GM13977 (cell line): ENCODE data around the gene CHKB.

Source experiments
- DNase-seq: peaks from one replicate; pipeline ENCODE4 v3.0.0; 2012; ENCODE audit warnings: low spot score
- in situ Hi-C: fragments of 300-500 bp; cut with MboI; formaldehyde crosslinking; loops from one replicate; pipeline ENCODE4 v1.12.0; 2022; ENCODE audit warnings: low sequenced_read_pairs, low pct_unique_long_range_greater_than_20kb, mixed read lengths, inconsistent platforms; ENCODE audit not compliant: unreplicated experiment
- TF ChIP-seq, protein P1 (sequence below): IDR thresholded peaks from 2 replicates; pipeline ENCODE4 v1.5.1; 2012; ENCODE audit warnings: mild to moderate bottlenecking, control low read depth; ENCODE audit not compliant: insufficient read depth; ENCODE audit errors: extremely low read depth, missing control alignments

CHKB gene

GRCh38 chr22:50597097-50597496 is 14.4 kb upstream of the CHKB start:
- TF ChIP-seq, protein P1, sequence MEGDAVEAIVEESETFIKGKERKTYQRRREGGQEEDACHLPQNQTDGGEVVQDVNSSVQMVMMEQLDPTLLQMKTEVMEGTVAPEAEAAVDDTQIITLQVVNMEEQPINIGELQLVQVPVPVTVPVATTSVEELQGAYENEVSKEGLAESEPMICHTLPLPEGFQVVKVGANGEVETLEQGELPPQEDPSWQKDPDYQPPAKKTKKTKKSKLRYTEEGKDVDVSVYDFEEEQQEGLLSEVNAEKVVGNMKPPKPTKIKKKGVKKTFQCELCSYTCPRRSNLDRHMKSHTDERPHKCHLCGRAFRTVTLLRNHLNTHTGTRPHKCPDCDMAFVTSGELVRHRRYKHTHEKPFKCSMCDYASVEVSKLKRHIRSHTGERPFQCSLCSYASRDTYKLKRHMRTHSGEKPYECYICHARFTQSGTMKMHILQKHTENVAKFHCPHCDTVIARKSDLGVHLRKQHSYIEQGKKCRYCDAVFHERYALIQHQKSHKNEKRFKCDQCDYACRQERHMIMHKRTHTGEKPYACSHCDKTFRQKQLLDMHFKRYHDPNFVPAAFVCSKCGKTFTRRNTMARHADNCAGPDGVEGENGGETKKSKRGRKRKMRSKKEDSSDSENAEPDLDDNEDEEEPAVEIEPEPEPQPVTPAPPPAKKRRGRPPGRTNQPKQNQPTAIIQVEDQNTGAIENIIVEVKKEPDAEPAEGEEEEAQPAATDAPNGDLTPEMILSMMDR: no peak
- DNase-seq: no peak
- in situ Hi-C loops: no loop called here

DNA sequence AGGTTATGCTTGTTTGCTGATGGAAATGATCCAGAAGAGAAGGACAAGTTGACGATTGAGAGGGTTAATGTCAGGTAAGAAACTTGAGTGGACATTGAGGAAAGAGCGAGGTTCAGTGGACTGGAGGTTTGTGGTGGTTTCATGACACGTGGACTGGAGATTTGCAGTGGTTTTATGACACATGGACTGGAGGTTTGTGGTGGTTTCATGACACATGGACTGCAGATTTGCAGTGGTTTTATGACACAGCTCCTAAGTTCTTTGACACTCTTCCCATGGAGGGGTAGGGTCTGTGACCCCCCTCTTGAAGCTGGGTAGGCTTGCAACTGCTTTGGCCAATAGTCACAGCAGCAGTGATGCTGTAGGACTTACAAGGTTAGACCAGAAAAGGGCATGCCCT is 12.5 kb upstream of the CHKB start:
- TF ChIP-seq, protein P1: no peak
- in situ Hi-C loops: no loop called here
- no peak for DNase-seq

DNA sequence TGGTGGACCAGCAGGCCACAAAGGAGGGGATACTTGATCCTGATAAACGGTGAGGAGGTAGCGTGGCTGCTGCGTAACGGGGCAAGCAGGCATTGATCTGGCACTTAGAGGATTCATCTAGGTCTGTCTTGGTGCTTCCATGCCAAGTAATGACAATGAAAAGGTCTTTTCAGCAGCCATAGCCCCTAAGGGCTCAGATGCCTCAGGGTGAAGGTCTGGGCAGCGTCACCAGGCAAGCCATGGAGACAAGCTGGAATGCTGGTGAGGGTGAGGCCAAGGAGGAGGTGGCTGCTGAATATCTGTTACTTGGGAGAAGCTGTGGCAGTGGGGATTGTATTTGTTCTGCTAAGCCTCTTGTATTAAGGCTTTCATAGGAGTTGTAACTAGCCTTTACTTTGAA is 4.8 kb upstream of the CHKB start:
- TF ChIP-seq, protein P1: no peak
- in situ Hi-C loops: no loop called here
- DNase-seq: no peak

DNA sequence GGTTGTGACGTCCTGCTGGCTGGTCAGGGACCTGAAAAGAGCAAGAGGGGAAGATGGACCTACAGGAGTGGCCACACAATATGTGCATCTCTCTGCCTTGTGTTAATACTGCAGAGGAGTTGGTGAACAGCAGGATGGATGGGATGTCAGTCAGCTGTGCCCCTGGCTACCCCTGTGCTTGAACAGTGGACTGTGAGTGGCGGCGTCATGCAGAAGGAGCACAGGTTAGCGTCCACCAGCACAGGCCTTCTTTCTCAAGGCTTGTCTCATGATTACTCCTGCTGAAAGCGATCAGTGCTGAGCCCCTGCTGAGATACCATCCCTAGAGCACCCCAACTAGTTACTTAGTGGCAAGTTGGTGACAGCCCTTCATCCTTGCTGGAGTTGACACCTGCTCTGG is 3.8 kb upstream of the CHKB start:
- TF ChIP-seq, protein P1: no peak
- DNase-seq: no peak
- in situ Hi-C loops: no loop called here

GRCh38 chr22:50585781-50586180 is 3.1 kb upstream of the CHKB start:
- TF ChIP-seq, protein P1: no peak
- DNase-seq: no peak
- in situ Hi-C loops: no loop called here

DNA sequence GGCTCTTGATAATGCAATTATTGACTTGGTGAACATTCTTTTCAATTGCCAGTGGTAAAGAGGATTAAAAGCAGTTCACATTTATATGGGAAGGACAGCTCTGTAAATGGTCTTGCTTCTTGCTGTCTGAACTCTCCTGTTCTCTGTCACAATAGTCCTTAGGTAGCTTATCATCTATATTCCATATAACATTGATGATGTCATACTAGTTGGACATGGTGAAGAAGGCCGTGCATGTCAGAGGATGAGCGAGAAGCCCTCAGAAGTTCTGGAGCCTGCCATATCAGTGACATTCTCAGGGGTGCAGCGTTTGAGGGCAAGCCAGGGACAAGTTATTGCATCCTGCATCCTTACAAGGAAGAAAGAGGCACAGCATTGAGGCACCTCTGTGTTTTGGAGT is 2.6 kb upstream of the CHKB start:
- TF ChIP-seq, protein P1: no peak
- DNase-seq: no peak
- in situ Hi-C loops: no loop called here
